Caco-2 (cell line): Measurements from ENCODE around the gene SOBP. TPM values are rescaled to one million over a fixed set of nuclear protein-coding genes. Genes with fewer than 3 reads are reported as not detected.

Source experiments
- BruUV-seq: library from RNA; stranded (reverse); fragments of 400-500 nt; replicated peaks from 2 replicates; lab custom pipeline; 2021; lab: Mats Ljungman, UMichigan
- CTCF ChIA-PET: fragments of 300-600 bp; sonication (Branson Sonifier 250); formaldehyde crosslinking; loops from one replicate; lab custom pipeline; 2022; ENCODE audit warnings: antibody characterized with exemption; lab: Charles Lee
- POLR2A ChIA-PET: fragments of 300-600 bp; sonication (Branson Sonifier 250); formaldehyde crosslinking; loops from one replicate; lab custom pipeline; 2022; ENCODE audit warnings: antibody characterized with exemption; lab: Charles Lee
- DNase-seq, 2 experiments: peaks; one replicate each; pipeline versions ENCODE4 v3.0.0 to v3.0.0-alpha.2; 2020 to 2022
- H3K27me3 ChIP-seq: replicated peaks from 2 replicates; pipeline ENCODE4 v1.6.0; 2011; ENCODE audit warnings: low read length; ENCODE audit not compliant: control insufficient read depth, insufficient read depth
- H3K36me3 ChIP-seq: 2 replicates; pipeline ENCODE4 v1.5.1; 2011; ENCODE audit warnings: low read length; ENCODE audit not compliant: control insufficient read depth, insufficient read depth
- H3K4me1 ChIP-seq: fragments of 250-450 bp; sonication (Bioruptor Pico); 2 replicates; pipeline ENCODE4 v1.5.1; 2020; ENCODE audit warnings: mild to moderate bottlenecking
- H3K4me3 ChIP-seq: 2 replicates; pipeline ENCODE4 v1.5.1; 2011; ENCODE audit warnings: low read depth, mild to moderate bottlenecking, control low read depth, low read length
- H3K9me3 ChIP-seq: fragments of 250-450 bp; sonication (Bioruptor Pico); 2 replicates; pipeline ENCODE4 v1.5.1; 2020; ENCODE audit warnings: mild to moderate bottlenecking, moderate library complexity
- H3K27ac Mint-ChIP-seq: one replicate; pipeline ENCODE4 v1.8.0; 2022; ENCODE audit warnings: mixed read lengths; ENCODE audit not compliant: unreplicated experiment
- H3K27me3 Mint-ChIP-seq: one replicate; pipeline ENCODE4 v1.8.0; 2022; ENCODE audit warnings: mixed read lengths; ENCODE audit not compliant: insufficient read depth, unreplicated experiment
- H3K36me3 Mint-ChIP-seq: one replicate; pipeline ENCODE4 v1.8.0; 2022; ENCODE audit warnings: mild to moderate bottlenecking, mixed read lengths; ENCODE audit not compliant: insufficient read depth, unreplicated experiment
- H3K4me1 Mint-ChIP-seq: one replicate; pipeline ENCODE4 v1.8.0; 2022; ENCODE audit warnings: low read depth, mixed read lengths; ENCODE audit not compliant: unreplicated experiment
- H3K4me3 Mint-ChIP-seq: one replicate; pipeline ENCODE4 v1.8.0; 2022; ENCODE audit warnings: mild to moderate bottlenecking, moderate library complexity, mixed read lengths; ENCODE audit not compliant: unreplicated experiment
- H3K9me3 Mint-ChIP-seq: one replicate; pipeline ENCODE4 v1.8.0; 2022; ENCODE audit warnings: mixed read lengths; ENCODE audit not compliant: unreplicated experiment
- CTCF ChIP-seq, 2 experiments: fragments of 200-600 bp in 1 of 2; IDR thresholded peaks; 1 replicate in 1 of 2; 2 replicates in 1 of 2; pipeline versions ENCODE4 v1.5.1 to v1.8.0; 2011 to 2022; ENCODE audit warnings: antibody characterized with exemption in 1 of 2, control low read depth in 1 of 2, inconsistent platforms in 1 of 2, low read depth in 1 of 2, low read length in 1 of 2, mild to moderate bottlenecking in 1 of 2, moderate library complexity in 1 of 2; ENCODE audit not compliant: insufficient read depth in 1 of 2, severe bottlenecking in 1 of 2, unreplicated experiment in 1 of 2
- intact Hi-C: fragments of 100-400 bp; cut with micrococcal nuclease; formaldehyde crosslinking; loops from one replicate; pipeline ENCODE4 v1.10.0; 2022; ENCODE audit not compliant: unreplicated experiment
- total RNA-seq: library from RNA; stranded (reverse); gene quantifications from 2 replicates; pipeline ENCODE4 v1.2.3, GENCODE V29; 2022

Gene SOBP
- total RNA-seq, 1 experiment from 2014 or later = not detected

GRCh38 chr6:107653183-107653580, 163.3 kb downstream of the SOBP start:
- Mint-ChIP-seq H3K27me3 (no peaks in the 10 kb centered on the region), H3K9me3 (no peaks in the 10 kb centered on the region), H3K36me3 (no peaks in the 10 kb centered on the region), H3K27ac (no peak overlapping the region), H3K4me1 (no peaks in the 10 kb centered on the region), H3K4me3 (no peak overlapping the region)
- no peaks in the 10 kb centered on the region for H3K9me3 ChIP-seq
- intact Hi-C loops = loop anchor here (10.0 kb wide), 1 partner anchor 498 kb away; no protein-coding TSS in a partner anchor
- H3K27me3 ChIP-seq = no peaks in the 10 kb centered on the region
- no peak for DNase-seq
- no peak overlapping the region for H3K4me3 ChIP-seq
- POLR2A ChIA-PET = no interaction called here
- TF ChIP-seq CTCF (IDR thresholded peaks at IDR 0.05; ENCODE audit: insufficient read depth in 1 of 2, low read depth in 1 of 2, low read length in 1 of 2, severe bottlenecking in 1 of 2, unreplicated experiment in 1 of 2) = no peak
- H3K36me3 ChIP-seq = no peaks in the 10 kb centered on the region
- no TSS peak for BruUV-seq
- no peaks in the 10 kb centered on the region for H3K4me1 ChIP-seq
- CTCF ChIA-PET = no interaction called here

- DNase-seq = no peak
- Mint-ChIP-seq H3K9me3 (no peaks in the 10 kb centered on the region), H3K27ac (no peak overlapping the region), H3K4me1 (peaks cover under 1% of the 10 kb centered on the region), H3K4me3 (no peak overlapping the region), H3K36me3 (no peaks in the 10 kb centered on the region), H3K27me3 (no peaks in the 10 kb centered on the region)
- no peaks in the 10 kb centered on the region for H3K4me1 ChIP-seq
- no TSS peak for BruUV-seq
- no peaks in the 10 kb centered on the region for H3K27me3 ChIP-seq
- TF ChIP-seq CTCF (IDR thresholded peaks at IDR 0.05; ENCODE audit: insufficient read depth in 1 of 2, low read depth in 1 of 2, low read length in 1 of 2, severe bottlenecking in 1 of 2, unreplicated experiment in 1 of 2) = no peak
- H3K36me3 ChIP-seq = no peaks in the 10 kb centered on the region
- ChIA-PET CTCF (no interaction called here), POLR2A (no interaction called here)
- no peaks in the 10 kb centered on the region for H3K9me3 ChIP-seq
- no peak overlapping the region for H3K4me3 ChIP-seq
- intact Hi-C loops = loop anchor here (10.0 kb wide), 1 partner anchor 499 kb away; no protein-coding TSS in a partner anchor
These were observed 164.0 kb downstream of the SOBP start for GRCh38 chr6:107653861-107654394.

DNA sequence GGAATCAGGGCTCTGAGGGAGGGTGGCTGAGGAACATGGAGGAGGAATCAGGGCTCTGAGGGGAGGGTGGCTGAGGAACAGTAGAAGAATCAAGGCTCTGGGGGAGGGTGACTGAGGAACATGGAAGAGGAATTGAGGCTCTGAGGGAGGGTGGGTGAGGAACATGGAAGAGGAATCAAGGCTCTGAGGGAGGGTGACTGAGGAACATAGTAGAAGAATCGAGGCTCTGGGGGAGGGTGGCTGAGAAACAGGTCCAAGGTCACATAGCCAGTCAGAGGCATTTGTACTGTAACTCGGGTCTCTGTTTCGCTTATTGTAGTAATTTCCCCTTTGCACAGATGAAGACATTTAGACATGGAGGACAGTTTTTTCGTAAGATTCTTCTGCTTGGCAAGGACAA, 164.8 kb downstream of the SOBP start:
- ChIA-PET CTCF (interaction anchor here (1.3 kb wide), 1 partner anchor 337 kb away, joined by 8 read pairs; no protein-coding TSS in a partner anchor), POLR2A (no interaction called here)
- no peaks in the 10 kb centered on the region for H3K4me1 ChIP-seq
- BruUV-seq = no TSS peak
- intact Hi-C loops = loop anchor here (1.0 to 10.0 kb wide), 2 partner anchors 336 to 500 kb away; no protein-coding TSS in a partner anchor
- Mint-ChIP-seq H3K36me3 (no peaks in the 10 kb centered on the region), H3K4me1 (peaks cover 7% of the 10 kb centered on the region), H3K27me3 (peaks cover 2% of the 10 kb centered on the region), H3K9me3 (no peaks in the 10 kb centered on the region), H3K4me3 (no peak overlapping the region), H3K27ac (no peak overlapping the region)
- no peak for DNase-seq
- no peaks in the 10 kb centered on the region for H3K9me3 ChIP-seq
- TF ChIP-seq CTCF (IDR thresholded peaks at IDR 0.05; ENCODE audit: insufficient read depth in 1 of 2, low read depth in 1 of 2, low read length in 1 of 2, severe bottlenecking in 1 of 2, unreplicated experiment in 1 of 2) = no peak
- H3K27me3 ChIP-seq = no peaks in the 10 kb centered on the region
- H3K4me3 ChIP-seq = no peak overlapping the region
- no peaks in the 10 kb centered on the region for H3K36me3 ChIP-seq
